ENCODE measurements around the gene PPP3CA.

PPP3CA gene

GRCh38 chr4:101218346-101218745 is 129.0 kb downstream of the PPP3CA start:
- no peak for TF ChIP-seq CTCF (IDR thresholded peaks at IDR 0.05; ENCODE audit: extremely low read depth, missing control alignments)

GRCh38 chr4:101217353-101218031 is 129.8 kb downstream of the PPP3CA start:
- DNase-seq (ENCODE audit: low spot score) = no peak
- TF ChIP-seq CTCF (IDR thresholded peaks at IDR 0.05; ENCODE audit: extremely low read depth, missing control alignments) = no peak

More at GRCh38 chr4:101218346-101218745, 129.0 kb downstream of the PPP3CA start:
- DNase-seq (ENCODE audit: low spot score) = no peak

- DNase-seq (ENCODE audit: low spot score) = no peak
- TF ChIP-seq CTCF (IDR thresholded peaks at IDR 0.05; ENCODE audit: extremely low read depth, missing control alignments) = no peak
These were observed 136.2 kb downstream of the PPP3CA start for GRCh38 chr4:101211146-101211553.

GRCh38 chr4:101210331-101210730 is 137.0 kb downstream of the PPP3CA start:
- DNase-seq (ENCODE audit: low spot score) = no peak
- no peak for TF ChIP-seq CTCF (IDR thresholded peaks at IDR 0.05; ENCODE audit: extremely low read depth, missing control alignments)

- no peak for TF ChIP-seq CTCF (IDR thresholded peaks at IDR 0.05; ENCODE audit: extremely low read depth, missing control alignments)
- no peak for DNase-seq (ENCODE audit: low spot score)
These were observed 139.2 kb downstream of the PPP3CA start for GRCh38 chr4:101208171-101208570.

GRCh38 chr4:101205916-101206315 is 141.4 kb downstream of the PPP3CA start:
- DNase-seq (ENCODE audit: low spot score) = peak; percentile 6
- TF ChIP-seq CTCF (IDR thresholded peaks at IDR 0.05; ENCODE audit: extremely low read depth, missing control alignments) = no peak

GRCh38 chr4:101201421-101201820 is 145.9 kb downstream of the PPP3CA start:
- TF ChIP-seq CTCF (IDR thresholded peaks at IDR 0.05; ENCODE audit: extremely low read depth, missing control alignments) = no peak
- no peak for DNase-seq (ENCODE audit: low spot score)

Data from GM20000 (cell line).